Retina (tissue), 1 donor: ENCODE results near the gene ST6GALNAC5.
"Not testable (repeated sequence)": the region's sequence is repeated elsewhere in the genome, so short reads cannot be mapped to it uniquely, and the experiment has no call there.

Experiments
- DNase-seq: peaks from one replicate; pipeline ENCODE4 v3.0.0-alpha.2; 2016

ST6GALNAC5 gene

DNA sequence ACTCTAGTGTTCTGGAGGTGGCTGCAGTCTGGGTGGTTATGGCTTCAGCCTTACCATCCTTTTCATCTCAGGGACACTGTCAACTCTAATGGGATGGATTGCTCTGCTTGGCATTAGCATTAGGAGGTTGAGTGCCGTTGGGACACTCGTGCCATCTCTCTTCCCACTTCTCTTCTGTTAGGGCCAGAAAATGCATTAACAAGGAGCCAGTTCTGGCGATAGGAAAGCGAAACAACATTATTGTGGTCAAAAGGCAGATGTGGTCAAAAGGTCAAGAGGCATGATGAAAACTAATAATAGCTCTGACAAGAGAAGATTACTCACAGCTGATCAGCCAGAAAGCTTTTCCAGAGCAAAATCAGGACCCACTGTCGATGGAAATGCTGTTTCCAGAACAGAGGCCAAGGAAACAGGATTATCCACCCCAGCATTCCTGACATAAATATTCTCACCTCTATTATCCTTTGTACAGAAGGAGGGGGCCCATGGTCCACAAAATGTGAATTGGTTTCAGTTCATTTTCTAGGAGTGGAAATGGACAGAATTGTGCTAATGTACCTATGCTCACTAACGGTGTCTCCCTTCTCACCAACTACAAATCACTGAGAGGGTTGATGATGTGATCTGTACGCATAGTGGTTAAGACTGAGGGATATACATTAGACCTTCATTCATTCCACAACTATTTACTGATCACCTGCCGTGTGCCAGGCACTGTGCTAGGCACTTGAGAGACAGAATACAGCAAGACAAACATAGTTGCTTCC is 72.0 kb downstream of the ST6GALNAC5 start:
- DNase-seq, result peak; percentile 49

DNA sequence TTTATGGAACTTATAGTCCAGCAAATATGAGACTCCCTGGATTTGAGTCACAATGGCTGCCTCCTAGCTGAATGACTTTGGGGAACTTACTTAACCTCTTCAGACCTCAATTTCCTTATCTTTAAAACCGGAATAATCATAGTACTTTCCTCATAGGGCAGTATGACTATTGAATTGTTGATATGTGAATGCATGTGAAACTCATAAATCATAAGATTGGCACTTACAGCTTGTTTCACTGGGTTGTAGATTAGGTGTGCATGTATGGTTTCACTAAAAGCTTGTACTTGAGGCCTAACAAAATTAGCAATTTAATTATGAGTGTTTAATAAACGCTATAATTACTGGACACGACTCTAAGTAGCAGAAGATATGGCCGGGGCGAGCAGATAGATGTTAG is 72.5 kb downstream of the ST6GALNAC5 start:
- no peak for DNase-seq

DNA sequence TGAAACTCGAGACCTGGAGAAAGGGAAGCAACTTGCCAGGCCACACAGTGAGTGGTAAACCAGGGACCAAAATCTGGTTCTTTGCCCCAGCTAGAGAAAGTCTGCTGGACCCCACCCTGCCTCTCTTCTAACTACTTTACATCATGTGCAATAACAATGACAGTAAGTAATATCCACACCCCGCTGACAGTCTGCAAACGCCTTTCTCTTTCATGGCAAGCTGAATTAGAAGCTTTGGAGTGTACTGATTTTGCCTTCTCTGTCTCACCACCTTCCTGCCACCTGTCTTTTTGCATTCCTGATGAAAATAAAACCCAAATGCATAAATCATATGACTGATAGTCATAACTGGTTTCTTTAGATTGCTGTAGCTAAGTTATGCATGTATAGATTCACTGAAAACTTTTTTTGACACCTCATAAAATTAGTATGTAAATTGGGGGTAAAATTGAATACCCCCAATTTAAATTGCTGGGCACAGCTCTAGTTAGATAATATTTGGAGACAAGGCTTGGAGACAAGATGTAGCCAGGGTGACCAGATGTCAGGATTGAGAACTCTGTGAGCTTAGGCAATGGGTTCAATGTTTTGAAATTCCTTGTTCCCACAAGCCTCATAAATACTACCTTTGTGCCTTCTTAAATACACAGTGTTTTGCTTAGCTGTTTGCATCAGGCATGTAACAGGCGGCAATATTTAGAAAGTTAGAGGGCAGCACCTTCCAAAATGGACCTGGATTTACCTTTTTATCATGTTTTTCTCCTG is 73.5 kb downstream of the ST6GALNAC5 start:
- DNase-seq, result no peak

DNA sequence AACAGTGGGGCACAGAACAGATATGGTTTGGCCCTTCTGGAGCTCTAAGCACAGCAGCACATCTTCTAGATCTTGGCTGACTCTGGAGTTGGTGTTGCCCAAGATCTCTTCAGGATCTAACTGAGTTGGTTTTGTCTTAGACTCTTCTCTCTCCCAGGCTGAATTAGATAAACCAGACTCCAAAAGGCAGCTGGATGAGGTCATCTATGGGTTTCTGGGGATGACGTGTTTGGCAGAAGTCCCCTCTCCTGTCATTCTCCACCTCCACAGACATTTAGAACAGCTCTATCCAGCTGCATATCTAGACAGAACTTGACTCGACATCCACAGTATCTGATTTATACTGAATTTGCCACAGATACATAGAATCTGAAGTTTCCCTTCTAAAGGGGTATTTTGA is 75.3 kb downstream of the ST6GALNAC5 start:
- DNase-seq, result no peak

DNA sequence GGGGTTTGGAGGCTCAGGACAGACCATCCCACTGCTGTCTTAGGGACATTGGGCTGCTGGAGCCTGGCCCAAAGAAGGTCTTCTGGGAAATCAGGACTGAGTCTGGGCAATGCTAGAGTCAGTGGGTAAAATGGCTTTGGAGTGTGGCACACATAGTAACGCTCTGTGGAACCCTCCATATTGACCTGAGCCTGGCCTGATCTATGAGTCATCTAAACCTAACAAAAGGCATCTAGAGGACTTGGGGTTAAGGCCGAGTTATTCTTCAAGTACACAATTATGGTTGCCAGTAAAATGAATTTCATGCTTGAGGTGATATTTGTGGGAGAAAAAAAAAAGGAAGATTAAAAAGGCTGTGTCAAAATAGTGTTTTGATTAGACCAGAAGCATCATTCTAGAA is 77.7 kb downstream of the ST6GALNAC5 start:
- no peak for DNase-seq

DNA sequence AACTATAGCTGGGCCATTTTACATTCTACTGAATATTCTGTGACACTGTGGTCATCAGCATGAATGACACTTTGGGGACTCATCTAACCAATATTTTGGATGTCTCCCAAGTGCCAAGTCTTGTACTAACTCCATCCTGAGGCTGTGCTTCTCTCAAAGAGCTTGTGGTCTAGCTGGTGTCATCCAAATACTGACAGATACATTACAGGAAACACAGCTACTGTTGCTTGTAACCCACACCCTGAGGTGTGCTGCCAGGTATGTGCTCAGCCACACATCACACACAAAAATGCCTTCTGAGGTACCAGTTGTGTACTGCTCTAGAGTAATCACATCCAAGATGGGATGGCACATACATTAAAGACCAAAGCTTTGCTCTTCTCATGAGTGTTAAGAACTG is 81.6 kb downstream of the ST6GALNAC5 start:
- no peak for DNase-seq

DNA sequence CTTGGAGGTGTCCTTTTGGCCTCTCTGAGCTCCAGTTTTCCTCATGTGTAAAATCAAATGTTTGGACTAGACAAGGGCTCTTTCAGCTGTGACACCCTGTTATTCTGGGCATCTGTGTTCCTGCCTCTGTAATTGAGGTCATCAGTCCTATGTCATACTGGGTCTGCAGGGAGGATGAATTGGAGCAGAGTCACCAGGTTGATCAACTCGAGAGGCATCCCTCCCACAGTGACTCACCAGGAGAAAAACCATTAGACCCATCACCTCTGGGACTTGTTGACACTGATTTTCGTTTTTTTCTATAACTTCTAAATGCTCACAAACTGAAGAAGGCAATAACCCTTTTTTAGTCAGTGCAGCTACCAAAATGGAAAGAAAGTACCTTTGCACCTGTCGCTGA is 82.2 kb downstream of the ST6GALNAC5 start:
- no peak for DNase-seq

DNA sequence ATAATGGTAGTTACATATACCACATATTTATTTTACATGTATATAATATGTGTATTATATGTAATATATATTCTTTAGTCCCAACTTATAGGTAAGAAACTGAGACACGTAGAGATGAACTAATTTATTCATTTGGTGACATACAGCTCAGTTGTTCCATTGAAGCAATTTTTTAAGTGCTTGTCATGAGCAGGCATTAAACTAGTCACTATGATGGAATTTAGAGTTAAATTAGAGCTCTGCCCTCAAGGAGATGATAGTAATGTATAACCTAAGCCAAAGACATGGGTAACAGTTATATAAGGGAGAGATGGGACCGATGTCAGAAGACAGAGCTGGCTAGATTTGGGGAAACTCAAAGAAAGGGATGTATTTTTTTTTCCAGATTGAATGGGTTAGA is 83.0 kb downstream of the ST6GALNAC5 start:
- no peak for DNase-seq

DNA sequence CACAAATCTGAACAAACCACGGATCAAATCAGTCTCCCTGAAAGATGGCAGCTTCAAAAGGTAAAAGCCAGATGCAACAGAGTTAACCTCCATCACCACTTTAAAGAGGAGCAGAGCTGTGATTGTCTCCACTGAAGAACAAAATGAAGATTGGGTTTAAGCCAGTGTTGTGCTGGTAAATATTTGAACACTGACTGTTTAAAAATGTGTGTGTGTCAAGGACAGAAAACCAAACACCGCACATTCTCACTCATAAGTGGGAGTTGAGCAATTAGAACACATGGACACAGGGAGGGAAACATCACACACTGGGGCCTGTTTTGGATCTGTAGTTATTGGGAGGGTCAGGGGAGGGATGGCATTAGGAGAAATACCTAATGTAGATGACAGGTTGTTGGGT is 83.9 kb downstream of the ST6GALNAC5 start:
- DNase-seq, result no peak

DNA sequence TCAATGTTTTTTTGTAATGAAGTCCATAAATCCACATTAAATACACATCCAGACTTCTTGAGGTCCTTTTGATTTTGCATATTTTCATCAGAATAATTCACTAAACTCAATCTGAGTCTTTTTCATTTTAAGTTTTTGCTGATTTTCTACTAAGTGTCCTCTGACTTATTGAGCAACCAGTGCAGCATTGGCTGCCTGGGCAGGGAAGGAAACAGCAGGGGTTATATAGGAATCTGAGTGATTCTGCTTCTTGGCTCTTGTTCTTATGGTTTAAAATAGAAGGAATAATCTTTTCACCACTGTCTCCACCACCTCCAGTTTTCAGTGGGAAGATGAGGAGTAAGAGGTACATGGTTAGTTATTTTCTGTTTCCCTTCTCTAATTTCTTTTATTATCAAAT is 88.4 kb downstream of the ST6GALNAC5 start:
- no peak for DNase-seq

DNA sequence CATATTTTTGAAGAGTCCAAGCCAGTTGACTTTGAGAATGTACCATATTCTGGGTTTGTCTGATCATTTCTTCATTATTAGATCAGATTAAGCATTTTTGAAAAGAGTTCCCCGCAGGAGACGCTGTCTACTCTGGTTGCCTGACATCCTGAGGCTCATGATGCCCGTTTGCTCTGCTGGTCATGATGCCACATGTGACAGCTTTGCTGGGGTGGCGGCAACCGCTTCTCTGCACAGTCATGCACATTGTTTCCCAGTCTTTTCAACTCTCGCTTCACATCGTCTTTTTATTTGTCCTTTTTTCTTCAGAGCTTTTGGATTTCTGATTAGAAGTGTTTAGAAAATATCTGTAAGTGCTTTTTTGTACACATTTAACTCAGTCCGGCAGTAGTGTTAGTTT is 90.7 kb downstream of the ST6GALNAC5 start:
- DNase-seq, result peak; percentile 29

DNA sequence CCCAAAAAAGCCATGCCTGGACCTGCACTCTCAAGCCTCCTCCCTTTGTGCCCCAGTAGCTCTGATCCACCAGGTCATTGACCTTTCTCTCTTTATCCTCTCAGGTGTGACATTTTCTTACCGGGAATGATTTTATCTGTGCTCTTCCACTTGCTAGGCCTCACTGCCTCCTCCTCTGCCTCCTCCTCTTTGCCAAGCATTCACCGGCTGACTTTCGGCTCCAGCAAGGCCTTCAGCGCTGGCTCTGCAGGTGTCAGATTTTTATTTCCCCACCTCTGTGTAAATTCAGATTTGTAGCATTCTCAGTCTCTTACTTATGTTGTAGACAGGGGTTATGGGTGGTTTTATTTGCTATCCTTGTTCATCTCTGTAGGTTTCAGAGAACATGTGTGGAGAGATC is 91.5 kb downstream of the ST6GALNAC5 start:
- no peak for DNase-seq

DNA sequence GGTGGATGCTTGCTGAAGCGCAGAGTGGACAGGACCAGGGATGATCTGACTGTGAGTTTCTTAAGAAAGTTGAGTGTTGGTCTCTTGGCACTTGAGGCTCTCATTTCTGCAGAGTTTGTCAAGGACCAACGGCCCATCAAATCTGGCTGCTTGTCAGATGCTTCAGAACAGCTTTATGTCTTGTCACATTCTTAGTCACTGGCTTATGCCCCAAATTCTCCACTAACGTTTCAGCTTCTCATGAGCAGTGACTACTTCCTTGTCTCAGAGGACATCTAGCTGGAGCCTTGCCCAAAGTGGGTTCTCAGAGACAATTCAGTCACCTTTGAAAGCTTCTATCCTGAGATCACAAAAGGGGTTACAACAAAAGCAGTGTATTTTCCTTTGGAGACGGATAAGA is 92.3 kb downstream of the ST6GALNAC5 start:
- DNase-seq, result no peak

DNA sequence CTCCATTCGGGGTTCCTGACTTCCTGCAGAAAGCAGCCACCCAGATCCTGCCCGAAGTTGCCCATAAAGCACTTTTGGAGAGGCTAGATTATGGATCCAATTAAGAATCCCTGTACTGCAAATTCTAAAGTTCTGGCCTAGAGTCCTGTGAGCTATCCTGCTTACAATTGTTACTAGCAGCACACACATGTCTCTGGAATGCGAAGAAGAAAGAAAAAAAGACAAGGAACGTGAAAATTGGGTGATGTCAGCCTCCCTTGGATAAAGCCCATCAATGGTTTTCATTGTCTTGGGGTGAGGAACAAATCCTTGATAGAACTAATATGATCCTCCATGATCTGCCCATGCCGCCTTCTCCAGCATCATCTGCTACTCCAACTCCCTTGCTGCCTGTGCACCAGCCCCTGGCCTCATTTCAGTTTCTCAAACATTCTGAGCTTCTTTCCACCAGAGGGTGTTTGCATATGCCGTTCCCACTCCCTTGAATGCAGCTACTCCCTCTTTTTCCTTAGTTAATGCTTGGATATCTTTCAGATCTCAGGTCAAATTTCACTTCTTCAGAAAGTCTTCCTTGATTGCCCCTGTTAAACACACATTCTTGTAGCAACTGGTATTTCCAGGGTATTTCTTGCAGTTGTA is 94.0 kb downstream of the ST6GALNAC5 start:
- no peak for DNase-seq

DNA sequence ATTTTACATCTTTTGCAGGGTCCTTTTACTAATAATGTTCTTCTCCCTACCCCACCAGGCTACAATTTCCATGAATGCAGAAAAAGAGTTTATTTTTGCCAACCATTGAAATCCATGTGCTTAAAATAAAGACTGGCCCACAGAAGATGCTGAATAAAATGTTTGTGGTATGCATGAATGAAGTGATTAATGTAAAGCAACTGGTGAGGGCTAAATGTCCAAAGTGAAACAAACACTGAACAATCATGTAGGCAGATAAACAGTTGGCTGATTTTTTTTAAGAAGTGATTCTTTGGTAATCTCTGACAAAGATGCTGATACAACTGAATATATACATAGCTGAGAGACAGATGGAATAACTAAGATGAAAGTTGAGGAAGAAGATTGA is 94.5 kb downstream of the ST6GALNAC5 start:
- DNase-seq, result no peak

DNA sequence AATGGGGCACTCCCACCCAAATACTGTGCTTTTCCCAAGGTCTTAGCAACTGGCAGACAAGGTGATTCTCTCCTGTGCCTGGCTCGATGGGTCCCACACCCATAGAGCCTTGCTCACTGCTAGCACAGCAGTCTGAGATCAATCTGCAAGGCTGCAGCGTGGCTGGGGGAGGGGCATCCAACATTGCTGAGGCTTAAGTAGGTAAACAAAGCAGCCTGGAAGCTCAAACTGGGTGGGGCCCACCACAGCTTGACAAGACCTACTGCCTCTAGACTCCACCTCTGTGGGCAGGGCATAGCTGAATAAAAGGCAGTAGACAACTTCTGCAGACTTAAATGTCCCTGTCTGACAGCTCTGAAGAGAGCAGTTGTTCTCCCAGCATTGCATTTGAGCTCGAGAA is 114.0 kb downstream of the ST6GALNAC5 start:
- not testable (repeated sequence) for DNase-seq

DNA sequence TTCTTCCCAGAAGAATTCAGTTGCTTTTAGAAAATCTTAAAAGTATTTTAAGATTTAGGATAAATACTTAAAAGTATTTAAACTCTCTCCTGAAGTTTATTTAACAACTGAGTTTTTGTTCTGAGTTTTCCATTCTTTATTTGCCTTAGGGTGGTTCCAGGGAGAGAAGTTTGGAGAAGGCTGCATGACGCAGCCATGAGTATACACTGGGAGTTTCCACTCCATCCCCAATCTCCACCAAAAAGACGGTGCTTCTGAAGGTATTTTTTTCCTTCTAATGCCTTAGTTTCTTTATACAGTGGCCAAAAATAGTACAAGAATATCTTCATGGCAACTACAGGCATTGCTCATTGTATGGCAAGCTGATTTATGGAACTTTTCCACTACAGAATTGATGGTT is 122.7 kb downstream of the ST6GALNAC5 start:
- no peak for DNase-seq

DNA sequence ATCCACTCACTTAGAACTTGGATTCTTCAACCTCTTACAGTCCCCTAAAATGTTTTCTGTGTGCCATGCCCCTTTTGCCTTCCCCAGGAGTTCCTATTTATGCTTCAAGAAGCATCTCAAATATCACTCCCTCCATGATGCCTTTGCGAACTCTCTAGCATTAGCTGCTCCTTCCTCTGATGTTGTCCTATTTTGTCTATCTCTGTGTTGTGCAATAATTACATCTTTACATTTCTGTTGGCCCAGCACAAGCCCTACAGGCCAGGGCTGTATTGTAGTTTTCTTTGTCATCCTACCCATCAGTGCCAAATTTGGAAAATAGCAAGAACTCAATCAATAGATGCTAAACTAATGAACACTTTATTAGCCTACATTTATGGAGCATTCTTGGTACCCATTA is 125.8 kb downstream of the ST6GALNAC5 start:
- DNase-seq, result no peak

DNA sequence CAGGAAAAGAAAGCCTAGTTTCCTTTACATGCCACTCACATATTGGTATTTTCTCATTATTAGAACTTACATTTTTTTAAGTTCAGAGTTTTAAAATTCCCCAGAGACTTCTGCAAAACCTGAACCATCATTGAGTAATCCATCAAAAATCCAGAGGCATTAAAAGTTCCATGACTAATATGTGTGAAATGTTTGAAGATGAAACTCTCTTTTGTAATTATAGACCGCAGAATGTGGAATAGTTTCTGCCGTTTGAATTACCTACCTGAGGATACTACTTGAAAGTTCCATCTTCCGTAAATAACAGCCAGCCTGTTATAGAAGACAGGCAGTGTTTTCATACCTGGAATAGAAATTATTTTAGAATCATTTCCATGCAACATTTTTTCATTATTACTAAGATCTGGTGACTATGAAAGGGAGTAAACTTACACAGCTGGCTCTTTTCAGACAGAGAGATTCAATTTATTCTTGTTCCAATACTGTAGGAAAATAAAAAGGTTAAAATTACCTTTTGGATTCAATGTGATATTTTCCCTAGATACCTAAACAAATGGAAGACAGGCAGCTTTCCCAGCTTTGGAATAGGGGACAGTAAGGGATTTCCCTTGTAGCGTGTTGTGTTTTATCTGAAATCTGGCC is 131.4 kb downstream of the ST6GALNAC5 start:
- DNase-seq, result no peak

DNA sequence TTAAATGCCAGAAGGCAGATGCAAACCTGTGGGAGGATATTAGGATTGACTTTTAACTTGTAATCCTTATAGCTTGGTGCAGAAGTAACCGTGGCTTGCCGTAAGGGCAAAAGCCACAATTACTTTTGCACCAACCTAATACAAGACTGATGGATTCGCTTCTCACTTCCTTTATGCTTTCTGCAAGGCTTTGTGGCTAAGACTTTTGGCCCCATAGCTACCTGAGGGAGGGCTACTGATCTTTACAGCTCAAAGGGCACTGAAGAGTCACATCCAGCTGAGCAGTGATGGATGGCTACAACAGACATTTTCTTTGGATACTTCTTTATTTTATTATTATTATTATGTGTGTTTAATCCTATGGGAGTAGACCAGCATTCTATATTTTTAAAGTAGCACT is 140.4 kb downstream of the ST6GALNAC5 start:
- no peak for DNase-seq

DNA sequence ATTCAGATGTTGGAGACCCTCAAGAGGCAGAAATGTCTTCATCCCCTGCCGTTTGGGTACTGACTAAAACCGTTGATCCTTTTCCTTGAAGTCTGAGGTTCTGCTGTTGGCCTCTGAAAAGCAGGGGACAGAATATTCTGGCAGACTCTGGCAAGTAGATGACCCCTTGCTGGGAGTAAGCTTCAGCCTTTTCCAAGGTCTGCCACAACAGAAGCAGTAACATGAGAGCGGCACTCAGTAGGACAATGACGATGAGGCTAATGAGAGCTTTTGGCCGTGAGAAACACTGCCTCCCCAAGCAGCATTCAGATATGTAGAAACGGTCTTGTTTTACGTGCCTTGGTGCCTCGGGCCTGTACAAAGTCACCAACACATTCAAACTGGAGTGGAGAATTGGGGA is 143.7 kb downstream of the ST6GALNAC5 start:
- DNase-seq, result peak; percentile 62

DNA sequence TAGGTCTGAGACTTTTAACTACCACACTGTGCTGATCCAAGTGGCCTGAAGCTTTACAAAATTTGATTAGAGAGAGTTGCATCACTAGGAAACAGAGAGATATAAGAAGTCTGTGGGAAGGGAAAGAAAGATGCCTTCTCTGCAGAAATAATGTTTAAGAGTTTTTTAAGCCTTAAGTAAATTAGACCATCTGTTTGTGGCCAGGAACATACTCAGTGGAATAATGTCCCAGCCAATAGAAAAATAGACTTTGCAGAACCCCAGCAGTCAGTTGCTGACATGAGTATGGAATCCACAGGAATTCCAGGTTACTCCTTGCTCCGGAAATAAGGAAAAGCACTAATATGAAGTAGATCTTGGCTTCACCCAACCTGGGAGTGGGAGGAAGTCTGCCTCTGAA is 144.8 kb downstream of the ST6GALNAC5 start:
- DNase-seq, result no peak

DNA sequence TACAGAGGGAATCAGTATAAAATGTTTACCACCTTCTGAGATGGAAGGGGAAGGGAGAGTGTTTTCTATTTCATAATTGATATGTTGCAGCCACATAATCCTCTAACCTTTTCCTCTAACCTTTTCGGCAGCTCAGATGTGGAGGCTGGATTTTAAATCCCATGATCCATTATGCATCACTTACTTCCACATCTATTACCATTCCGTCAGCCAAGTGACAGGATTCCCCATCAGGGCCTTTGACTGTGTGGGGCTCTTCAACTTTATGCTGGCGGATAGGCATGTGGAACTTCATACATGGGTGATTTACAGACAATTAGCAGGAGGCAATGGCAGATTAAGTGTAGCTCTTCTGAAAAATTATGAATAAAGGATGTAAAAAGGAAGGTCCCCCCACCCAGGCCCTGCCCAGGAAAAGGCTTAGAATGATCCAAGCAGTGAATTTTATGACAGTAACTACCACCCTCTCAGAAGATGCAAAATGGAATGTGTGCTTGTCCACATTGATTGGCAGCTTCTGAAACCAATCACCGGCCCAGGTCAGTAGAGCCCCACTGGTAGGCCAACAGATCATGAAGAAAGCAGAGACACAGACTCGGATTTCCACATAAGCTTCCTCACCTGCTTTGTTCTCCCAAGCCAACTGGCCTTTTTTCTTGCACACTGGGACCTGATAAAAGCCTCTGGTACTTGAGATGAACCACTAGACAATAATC is 147.0 kb downstream of the ST6GALNAC5 start:
- DNase-seq, result peak; percentile 67
